Suppressor macrophage (primary cell): ENCODE results near the gene CHAD.
"Not testable (repeated sequence)": the region's sequence is repeated elsewhere in the genome, so short reads cannot be mapped to it uniquely, and the experiment has no call there.

Experiments
- DNase-seq, 4 experiments: peaks; one replicate each; pipeline ENCODE4 v3.0.0-alpha.2; 2020 to 2022

CHAD gene

DNA sequence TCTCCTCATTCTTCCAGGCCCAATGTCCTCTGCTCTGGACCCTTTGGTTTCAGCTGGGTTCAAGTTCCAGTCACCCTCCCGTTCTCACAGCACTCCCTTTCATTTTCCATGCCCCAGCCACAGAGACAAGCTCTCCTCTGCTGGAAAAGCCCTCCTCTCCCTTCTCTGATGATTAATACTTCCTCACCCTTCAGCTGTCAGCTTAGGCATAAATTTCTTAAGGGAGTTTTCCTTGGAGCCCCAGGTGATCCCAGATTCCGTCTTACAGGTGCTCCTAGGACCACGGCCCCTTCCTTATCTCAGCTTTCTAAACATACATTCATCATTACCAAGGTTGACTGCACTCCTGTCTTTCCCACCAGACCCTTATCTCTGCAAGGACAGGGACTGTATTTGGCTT, 10.4 kb downstream of the CHAD start:
- DNase-seq = no peak

DNA sequence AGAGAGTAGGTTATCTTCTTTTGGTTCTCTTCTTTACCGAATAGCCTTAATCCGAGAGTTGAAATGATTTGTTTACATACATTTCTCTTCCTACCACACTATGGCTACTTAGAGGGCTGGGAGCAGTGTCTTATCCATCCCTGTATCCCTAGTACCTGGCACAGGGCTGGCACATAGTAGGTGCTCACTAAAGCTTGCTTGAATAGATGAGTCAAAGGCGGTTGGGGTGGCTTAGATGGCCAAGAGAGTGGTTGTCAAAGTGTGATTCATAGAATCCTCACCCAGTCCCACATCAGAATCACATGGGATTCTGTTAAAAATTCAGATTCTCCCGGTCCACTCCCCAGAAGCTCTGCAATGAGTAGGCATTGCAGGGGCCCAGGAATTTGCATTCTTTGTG, 11.1 kb downstream of the CHAD start:
- DNase-seq = no peak

GRCh38 chr17:50453901-50454300, 14.8 kb downstream of the CHAD start:
- no peak for DNase-seq

DNA sequence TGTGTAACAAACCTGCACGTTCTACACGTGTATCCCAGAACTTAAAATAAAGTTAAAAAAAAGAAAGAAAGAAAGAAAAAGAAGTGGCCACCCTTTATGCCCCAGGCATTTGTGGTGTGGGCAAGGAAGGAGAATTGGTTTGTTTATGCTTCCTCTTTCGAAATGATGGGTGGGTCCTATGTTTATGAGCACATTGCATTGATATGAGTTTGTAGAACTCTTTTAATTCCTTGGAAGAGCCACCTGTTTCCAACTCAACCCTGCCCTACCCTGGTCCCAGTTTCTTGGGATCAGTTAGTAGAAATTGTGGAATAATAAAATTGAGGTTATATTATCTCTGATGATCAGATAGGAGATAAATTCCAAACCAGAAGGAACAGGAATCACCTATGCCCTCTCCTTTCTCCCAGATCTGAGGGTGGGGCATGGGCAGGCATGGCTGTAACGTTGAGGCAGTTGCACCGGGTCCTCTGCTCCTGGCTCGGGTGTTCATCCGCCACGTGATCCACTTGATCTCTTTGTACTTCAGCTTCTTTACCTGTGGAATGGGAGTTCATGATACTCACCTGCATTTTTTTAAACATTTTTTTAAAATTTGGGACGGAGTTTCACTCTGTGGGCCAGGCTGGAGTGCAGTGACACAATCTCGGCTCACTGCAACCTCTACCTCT, 15.9 kb downstream of the CHAD start:
- peak; percentile 25 to 65 (median 38) for DNase-seq

GRCh38 chr17:50451943-50452629, 16.6 kb downstream of the CHAD start:
- no peak for DNase-seq

DNA sequence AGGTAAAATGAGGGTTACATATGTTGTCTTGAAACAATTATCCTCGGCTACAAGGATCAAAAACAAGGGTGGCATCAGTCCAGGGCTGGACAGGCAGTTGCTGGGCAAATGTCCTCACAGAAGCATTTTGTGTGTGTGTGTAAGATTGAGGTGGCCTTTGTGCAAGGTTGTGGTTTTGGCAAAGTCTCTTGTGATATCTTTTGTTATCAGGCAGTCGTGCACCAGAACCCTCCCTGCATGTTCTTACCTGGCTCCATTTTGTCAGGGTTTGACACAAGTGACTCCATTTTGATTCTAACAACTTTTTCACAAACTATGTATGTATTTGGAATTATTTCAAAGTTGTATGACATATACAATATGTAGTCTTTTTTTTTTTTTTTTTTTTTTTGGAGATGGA, 20.0 kb downstream of the CHAD start:
- DNase-seq = no peak

- DNase-seq = no peak
Observed at GRCh38 chr17:50447870-50448595, 20.6 kb downstream of the CHAD start.

- DNase-seq = no peak
Observed at GRCh38 chr17:50445730-50446325, 22.9 kb downstream of the CHAD start.

GRCh38 chr17:50444841-50445715, 23.6 kb downstream of the CHAD start:
- DNase-seq = no peak

GRCh38 chr17:50443505-50443974, 25.1 kb downstream of the CHAD start:
- DNase-seq = no peak

DNA sequence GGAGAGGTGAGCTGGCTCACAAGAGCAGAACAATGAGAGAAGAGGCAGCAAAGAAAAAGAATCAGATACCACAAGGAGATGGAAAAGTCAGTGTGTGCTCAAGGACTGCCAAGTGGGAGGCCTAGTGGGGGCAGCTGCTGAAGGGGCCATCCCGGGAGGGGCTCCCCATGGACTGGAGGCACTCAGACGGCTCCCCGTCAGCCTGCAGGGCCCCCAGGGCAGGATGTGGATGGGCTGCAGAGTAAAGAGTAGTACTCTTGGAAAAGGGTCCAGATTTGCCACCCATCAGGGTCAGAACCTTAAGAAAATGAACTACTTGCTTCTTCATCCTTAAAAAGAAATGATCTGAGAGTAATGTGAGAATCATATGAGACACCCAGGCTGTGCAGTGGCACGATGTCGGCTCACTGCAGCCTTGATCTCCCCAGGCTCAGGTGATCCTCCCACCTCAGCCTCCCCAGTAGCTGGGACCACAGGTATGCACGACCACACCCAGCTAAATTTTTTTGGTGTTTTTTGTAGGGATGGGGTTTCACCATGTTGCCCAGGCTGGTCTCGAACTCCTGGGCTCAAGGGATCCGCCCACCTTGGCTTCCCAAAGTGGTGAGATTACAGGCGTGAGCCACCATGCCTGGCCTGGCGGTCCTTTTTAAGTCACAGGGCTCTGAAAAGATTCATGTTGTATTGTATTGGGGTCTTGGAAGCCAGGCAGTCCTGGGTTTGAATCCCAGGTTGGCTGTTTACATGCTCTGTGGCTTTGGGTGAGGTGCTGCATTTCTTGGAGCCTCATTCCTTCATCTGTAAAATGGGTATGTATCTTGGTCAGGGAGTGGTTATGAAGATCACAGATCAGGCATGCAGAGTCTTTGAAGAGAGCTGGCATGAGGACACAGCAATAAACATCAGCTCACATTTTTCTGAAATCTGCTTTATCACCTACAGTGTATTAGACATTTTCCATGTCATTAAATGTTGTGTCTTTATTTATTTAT, 27.5 kb downstream of the CHAD start:
- no peak for DNase-seq

GRCh38 chr17:50440172-50440837, 28.4 kb downstream of the CHAD start:
- DNase-seq = no peak

DNA sequence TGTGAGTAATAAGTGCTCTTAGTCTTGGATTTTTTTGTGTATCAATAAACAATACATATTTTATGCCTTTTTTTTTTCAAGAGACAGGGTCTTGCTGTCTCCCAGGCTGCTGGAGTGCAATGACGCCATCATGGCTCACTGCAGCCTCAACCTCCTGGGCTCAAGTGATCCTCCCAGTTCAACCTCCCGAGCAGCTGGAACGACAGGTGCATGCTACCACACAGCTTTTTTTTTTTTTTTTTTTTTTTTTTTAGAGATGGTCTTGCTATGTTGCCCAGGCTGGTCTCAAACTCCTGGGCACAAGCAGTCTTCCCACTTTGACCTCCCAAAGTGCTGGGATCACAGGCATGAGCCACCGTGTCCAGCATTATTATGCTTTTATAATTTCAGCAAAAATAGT, 29.7 kb downstream of the CHAD start:
- no peak for DNase-seq

- no peak for DNase-seq
Observed at GRCh38 chr17:50437409-50437808, 31.3 kb downstream of the CHAD start.

DNA sequence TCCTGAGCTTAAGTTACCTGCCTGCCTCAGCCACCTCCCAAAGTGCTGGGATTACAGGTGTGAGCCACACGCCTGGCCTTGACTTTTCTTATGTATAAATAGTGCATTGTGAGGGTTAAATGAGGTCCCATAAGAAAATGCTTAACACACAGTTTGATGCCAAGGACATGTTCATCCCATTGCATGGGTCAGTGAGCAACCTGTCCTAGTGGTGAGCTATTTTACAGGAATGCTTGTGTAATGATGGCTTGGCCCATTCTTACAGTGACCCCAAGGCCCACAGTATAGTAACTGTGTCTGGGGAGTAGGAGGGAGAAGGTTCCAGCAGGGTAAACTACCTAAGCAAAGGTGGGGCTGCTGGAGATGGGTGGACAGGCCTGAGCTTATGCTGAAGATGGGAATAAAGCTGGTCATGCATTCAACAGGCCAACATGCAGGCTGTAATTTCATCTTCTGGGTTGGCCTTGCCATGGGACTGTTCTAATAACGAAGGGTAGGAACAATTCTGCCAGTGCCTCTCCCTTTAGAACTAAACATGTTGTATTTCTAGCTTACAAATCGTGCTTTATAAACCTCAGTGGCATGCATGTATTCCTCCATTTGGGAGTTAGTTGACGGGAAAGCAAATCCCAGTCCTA, 36.4 kb downstream of the CHAD start:
- no peak for DNase-seq

DNA sequence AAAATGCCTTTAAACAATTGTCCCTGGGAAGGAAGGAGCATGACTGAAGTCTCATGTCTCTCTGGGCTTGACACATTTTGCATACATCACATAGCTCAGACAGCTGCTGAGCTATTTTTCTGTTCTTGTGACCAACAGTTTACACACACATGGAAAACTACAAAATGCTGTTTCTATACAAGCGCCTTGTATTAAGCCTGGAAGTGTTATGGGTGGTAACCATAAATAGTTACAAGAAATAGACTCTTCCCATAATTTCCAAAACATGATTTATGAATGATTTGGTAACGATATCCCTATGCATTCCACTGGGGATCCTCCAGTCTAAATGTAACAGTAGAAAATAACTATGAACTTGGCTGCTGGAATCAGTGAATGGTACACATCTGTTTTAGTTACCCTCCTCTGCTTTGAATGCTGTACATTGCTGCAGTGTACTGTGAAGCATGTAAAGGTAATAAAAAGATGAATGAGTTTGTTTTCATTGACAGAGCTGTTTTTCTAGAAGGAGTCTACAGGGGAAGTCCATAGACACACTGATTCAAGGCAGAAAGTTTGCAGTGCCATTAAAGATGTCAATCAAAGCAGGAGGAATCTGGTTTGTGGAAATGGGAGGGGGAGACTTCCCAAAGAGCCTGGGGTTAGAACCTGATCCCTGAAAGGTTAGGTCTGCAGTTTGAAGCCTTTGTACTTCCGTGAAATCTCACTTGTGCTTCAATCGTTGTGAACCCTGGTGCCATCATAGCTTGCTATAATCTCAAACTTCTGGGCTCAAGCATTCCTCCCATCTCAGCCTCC, 37.7 kb downstream of the CHAD start:
- DNase-seq = no peak

GRCh38 chr17:50429793-50430192, 38.9 kb downstream of the CHAD start:
- DNase-seq = no peak

- no peak for DNase-seq
Observed at GRCh38 chr17:50428831-50429424, 39.8 kb downstream of the CHAD start.

GRCh38 chr17:50428126-50428525, 40.6 kb downstream of the CHAD start:
- not testable (repeated sequence) for DNase-seq
